SKM-1 treated with dmso at 0.1 percent for 144 hours (cell line): ENCODE data around the gene TBP.
A peak's percentile ranks its signal among the peaks of the same experiment; 100 is the strongest.
"Not testable (repeated sequence)": the region's sequence is repeated elsewhere in the genome, so short reads cannot be mapped to it uniquely, and the experiment has no call there.

Experiments used
- DNase-seq: peaks from one replicate; lab custom pipeline; 2025; ENCODE audit not compliant: unreplicated experiment; lab: John Stamatoyannopoulos, UW

Gene TBP

DNA sequence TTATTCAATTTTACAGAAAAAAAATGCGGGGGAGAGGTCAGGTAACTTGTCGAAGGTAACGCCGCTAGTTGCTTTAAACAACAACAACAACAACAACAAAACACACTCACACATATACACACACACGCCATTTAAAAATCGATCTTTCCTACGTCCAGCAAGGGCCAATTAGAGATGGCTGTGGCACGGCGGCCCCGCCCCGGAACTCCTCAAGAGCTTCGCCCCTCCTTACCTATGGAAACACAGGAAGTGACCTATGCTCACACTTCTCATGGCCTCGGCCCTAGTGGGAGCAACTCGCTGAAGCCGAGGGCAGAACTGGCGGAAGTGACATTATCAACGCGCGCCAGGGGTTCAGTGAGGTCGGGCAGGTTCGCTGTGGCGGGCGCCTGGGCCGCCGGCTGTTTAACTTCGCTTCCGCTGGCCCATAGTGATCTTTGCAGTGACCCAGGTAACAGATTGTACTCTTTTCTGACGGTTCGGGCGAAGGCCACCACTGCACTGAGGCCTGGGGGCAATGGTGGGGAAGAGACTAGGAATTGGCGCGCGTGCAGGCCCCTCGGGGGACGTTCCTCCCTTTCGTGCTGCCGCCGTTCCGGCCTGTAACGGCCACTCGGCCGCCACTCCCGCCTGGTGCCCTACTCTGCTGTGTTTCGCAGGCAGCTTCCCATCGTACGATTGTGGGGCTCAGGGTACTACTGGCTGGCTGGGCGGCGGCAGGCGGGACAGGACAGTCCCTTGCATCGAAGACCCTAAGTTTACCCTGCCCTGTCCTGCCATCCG lies at the start of gene TBP:
Gene TBP (plus strand): TSS at position 357 of the 783 bp plus-strand sequence. CDS start 2,661 bp downstream, outside the sequence.
- DNase-seq = peak; percentile 98

DNA sequence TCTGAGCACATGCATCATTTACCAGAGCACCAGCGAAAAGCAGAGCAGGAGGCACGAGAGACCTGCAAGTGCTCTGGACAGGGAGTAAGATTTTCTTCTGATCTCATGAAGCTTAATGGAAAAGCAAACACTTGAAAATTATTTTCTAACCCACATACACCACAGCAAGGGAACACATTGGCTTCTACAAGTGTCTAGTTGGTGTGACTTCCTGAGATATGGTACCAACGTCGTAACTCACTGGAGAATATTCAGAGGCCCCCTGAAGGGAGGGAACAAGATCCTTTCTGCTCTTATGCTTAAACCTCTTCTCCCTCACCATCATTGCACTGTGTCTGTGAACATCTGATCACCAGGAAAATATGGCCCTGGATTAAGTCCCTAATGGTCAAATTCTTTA lies 49.7 kb upstream of the TBP start:
- DNase-seq = no peak

DNA sequence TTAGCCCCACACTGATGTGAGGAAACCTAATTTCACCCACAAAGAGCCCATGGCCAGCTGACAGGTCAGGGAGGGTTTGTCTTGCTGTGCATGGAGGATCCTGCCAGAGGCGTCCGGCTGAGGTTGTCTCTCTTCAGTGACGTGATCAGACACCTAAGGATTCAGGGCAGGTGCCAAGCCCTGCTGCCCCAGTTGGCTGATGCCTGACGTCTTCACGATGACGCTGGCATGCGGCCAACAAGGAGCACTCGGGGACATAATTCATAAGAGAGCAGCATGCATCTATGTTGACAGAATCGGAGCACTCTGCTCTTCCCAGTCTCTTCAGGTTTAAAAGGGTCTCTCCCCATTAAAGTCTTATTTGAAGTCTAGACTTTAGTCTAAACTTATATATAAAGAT lies 48.9 kb upstream of the TBP start:
- DNase-seq = no peak

DNA sequence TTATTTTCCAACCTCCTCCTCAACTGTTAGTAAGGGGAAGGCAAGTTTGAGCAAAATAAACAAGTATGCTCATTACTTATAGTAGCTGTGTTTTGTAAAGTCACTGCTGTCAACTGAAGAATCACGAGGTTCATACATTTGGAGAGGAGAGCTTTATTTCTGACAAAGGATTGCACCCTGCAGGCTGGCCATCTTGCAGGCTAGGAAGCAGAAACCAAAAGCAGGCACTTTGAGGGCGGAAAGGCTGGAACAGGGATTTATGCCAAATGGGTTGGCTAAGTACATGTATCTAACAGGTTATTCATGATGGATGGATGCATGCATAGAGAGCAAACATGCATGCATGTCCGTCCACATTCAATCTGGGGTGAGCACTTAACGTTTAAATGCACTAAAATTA lies 47.7 kb upstream of the TBP start:
- no peak for DNase-seq

DNA sequence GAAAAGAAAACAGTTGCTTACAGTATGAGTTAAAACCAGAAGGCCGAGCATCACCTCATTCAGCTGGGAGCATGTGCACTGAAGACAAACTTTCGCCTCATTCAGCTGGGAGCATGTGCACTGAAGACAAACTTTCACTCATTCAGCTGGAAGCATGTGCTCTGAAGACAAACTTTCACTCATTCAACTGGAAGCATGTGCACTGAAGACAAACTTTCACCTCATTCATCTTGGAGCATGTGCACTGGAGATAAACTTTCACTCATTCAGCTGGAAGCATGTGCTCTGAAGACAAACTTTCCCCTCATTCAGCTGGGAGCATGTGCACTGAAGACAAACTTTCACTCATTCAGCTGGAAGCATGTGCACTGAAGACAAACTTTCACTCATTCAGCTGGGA lies 46.4 kb upstream of the TBP start:
- DNase-seq = not testable (repeated sequence)

DNA sequence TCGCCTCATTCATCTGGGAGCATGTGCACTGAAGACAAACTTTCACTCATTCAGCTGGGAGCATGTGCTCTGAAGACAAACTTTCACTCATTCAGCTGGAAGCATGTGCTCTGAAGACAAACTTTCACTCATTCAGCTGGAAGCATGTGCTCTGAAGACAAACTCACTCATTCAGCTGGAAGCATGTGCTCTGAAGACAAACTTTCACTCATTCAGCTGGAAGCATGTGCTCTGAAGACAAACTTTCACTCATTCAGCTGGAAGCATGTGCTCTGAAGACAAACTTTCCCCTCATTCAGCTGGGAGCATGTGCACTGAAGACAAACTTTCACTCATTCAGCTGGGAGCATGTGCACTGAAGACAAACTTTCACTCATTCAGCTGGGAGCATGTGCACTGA lies 45.9 kb upstream of the TBP start:
- not testable (repeated sequence) for DNase-seq

DNA sequence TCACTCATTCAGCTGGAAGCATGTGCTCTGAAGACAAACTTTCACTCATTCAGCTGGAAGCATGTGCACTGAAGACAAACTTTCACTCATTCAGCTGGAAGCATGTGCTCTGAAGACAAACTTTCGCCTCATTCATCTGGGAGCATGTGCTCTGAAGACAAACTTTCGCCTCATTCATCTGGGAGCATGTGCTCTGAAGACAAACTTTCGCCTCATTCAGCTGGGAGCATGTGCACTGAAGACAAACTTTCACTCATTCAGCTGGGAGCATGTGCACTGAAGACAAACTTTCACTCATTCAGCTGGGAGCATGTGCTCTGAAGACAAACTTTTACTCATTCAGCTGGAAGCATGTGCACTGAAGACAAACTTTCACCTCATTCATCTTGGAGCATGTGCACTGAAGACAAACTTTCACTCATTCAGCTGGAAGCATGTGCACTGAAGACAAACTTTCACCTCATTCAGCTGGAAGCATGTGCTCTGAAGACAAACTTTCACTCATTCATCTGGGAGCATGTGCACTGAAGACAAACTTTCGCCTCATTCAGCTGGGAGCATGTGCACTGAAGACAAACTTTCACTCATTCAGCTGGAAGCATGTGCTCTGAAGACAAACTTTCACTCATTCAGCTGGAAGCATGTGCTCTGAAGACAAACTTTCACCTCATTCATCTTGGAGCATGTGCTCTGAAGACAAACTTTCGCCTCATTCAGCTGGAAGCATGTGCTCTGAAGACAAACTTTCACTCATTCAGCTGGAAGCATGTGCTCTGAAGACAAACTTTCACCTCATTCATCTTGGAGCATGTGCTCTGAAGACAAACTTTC lies 45.1 kb upstream of the TBP start:
- not testable (repeated sequence) for DNase-seq

DNA sequence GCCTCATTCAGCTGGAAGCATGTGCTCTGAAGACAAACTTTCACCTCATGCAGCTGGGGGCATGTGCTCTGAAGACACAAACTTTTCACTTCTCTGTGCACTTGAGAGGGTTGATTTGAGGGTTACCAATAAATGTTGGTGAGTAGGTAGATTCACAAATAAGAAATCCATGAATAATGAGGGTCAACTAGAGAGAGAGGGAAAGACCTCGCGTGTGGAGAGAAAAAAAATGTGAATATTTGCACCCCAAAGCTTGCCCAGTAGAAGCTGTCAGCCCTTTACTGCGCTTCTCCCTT lies 44.5 kb upstream of the TBP start:
- no peak for DNase-seq

DNA sequence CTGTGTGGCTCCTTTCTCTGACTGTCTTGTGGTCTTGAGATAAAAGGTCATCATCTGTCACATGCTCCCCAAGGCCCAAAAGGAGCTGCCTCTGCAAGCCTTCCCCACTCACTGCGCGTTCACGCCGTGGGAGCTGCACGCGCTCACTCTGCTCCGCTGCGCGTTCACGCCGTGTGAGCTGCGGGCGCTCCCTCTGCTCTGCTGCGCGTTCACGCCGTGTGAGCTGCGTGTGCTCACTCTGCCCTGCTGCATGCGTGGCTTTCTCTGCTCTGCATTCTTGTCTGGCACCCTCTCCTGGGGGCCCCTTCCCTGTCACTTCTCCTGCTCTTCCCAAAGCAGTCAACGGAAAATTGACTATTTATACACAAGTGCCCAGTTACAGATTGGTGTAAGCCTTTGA lies 43.5 kb upstream of the TBP start:
- no peak for DNase-seq

DNA sequence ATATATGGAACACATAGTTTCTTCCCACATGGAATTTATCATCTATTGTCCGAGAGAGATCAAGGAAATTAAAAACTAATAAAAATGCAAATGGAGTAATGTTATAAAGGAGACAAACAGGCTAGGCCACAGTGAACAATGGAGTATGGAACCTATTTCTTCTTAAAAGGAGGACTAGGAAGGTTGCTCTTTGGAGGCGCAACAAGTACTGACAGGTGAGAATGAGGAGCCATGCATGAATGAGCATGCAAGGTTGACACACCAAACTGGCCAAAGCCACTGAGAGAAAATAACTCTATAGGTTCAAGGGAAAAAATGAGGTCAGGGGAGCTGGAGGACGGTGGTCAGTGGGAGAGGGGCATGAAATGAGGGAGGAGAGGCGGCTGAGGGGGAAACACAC lies 41.9 kb upstream of the TBP start:
- DNase-seq = no peak

DNA sequence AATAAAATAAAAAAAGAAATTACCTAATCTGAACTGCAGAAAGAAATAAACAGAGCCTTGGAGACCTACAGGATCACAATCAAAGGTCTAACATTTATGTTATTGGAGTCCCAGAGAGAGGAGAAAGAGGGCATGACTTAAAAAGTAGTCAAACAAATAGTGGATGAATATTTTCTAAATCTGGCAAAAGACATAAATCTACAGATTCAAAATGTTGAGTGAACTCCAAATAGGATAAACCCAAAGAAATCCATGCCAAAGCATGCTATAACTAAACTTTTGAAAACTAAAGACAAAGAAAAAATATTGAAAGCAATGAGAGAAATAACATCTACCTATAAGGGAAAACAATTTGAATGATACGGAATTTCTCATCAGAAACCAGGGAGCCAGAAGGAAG lies 39.3 kb upstream of the TBP start:
- DNase-seq = no peak

DNA sequence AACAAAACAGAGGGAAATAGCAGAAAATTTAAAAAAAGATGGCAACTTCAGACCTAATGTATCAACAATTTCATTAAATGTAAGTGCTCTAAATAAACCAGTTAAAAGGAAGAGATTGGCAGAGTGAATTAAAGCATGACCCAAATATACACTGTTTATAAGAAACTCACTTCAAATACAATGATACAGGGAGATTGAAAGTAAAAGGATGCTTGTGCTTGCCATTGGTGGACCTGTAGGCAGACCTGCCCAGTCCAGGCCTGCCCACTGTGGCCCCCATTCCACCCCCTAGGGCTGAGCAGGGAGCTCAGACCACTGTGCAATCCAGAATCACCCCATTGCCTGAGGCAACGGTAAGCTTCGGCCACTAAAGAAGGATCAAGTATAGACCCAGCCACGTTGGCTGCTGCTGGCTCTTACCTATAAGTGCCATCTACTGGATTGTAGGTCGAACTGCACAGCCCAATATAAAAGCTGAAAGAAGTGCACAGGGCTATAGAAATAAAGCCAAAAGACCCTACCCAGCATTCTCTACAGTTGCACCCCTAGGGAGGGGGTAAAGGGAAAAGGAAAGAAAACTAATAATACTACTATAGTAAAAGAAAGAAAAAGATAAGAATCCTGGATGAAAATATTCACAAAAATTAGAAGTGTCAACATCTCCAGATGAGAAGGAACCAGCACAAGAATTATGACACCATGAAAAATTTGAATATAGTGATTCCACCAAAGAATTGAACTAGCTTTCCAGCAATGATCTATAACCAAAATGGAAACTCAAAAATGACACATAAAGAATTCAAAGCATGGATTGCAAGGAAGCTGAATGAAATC lies 37.2 kb upstream of the TBP start:
- peak; percentile 45 for DNase-seq

DNA sequence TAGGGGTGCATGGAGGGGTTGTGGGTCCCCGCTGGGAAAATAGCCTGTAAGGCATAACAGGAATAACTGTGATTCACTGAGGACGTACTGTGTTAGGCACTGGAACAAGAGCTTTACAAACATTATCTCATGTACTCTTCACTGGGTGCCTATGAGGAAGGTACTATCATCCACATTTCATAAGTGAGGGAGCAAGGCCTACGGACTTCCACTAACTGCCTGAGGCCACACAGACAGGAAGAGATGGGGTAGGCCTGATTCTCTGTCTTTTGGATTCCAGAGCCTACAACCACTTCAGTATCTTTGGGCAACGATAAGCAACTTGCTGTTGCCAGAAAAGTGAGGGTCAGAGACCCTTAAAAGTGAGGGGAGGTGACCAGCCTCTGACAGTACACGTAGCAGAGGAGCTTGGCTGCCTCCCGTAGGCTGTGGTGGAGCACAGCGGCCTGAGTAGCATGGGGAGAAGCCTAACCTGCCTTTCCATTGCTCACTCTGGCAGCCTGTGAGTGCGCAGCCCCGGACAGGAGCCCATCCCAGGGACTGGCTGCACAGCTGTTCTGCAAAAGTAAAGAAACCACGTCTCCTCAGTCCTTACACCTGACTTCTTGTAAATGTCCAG lies 31.5 kb upstream of the TBP start:
- DNase-seq = no peak

DNA sequence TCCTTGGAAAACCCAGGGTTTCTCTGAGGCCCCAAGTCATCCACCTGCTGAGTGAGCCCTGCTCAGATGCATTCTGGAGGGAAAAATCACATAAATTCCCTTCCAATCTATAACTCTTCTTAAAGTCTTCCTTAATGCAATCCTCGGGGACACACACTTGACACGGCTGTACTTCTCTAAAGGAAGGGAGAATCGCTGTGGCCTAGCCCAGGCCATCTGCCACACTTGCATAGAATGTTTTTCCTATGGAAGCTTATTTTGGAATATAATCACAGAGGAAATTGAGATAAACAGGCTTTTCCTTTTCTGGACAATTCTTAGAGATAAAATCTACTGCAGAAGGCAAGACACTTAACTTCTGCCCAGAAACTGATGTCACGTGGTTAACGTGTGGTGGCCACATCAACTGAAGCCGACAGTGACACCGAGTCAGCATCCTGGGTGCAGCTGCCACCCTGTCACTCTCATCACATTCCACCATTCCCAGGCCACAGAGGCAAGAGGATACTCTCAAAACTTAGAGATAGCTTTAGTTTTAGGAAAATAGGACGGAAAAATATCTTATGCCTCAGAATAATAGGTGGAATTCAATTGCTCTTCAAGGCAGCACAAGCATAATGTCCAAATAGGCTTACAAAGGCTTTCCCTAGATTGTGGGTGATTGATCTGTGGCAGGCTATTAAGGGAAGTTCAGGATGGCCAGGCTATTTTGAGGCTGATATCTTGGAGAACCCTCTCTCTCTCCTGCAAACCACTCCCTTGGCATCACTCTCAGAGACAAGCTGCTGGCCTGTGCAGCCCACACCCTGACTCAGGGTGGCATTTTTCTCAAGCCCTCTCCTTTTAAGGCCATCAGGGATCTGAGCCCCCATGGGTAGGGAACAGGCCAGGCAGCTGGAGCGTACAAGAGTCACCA lies 30.7 kb upstream of the TBP start:
- no peak for DNase-seq

DNA sequence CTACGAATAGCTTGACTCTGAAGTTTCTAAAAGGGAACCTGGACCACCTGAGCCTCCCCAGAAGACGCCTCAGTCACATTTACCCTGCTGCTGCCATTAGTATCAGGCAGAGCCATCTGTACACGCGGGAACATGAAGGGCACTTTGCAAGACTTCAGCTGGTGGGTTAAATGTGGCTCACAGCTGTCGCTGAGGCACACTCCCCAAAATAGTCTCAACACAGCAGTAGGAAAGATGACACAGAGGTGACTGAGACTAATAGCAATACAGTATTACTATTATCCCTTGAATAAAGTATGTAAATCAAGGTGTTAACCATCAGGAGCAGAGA lies 30.0 kb upstream of the TBP start:
- no peak for DNase-seq

DNA sequence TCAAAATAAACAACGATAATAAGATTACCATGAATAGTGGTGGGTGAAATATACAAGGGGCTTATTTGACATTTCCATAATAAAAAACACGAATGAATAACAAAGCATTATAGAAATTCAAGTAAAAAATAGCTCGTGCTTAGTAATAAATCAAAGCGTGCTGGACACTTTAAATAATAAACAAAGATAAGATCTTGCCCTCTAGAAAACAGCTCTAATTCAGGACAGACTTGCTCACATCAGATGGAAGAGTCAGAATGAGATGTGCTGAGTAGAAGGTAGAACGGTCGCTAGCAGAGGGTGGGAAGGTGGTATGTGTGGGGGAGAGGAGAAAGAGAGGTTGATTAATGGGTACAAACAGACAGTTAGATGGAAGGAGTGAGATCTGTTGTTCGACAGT lies 28.4 kb upstream of the TBP start:
- no peak for DNase-seq

DNA sequence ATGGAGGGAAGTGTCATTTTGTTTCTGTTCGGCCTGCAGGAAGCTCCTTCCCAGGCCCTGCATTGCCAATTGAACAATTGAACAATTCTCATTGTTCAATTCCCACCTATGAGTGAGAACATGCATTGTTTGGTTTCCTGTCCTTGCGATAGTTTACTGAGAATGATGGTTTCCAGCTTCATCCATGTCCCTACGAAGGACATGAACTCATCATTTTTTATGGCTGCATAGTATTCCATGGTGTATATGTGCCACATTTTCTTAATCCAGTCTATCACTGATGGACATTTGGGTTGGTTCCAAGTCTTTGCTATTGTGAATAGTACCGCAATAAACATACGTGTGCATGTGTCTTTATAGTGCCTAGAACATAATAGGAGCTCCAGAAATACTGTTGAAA lies 26.2 kb upstream of the TBP start:
- DNase-seq = not testable (repeated sequence)

DNA sequence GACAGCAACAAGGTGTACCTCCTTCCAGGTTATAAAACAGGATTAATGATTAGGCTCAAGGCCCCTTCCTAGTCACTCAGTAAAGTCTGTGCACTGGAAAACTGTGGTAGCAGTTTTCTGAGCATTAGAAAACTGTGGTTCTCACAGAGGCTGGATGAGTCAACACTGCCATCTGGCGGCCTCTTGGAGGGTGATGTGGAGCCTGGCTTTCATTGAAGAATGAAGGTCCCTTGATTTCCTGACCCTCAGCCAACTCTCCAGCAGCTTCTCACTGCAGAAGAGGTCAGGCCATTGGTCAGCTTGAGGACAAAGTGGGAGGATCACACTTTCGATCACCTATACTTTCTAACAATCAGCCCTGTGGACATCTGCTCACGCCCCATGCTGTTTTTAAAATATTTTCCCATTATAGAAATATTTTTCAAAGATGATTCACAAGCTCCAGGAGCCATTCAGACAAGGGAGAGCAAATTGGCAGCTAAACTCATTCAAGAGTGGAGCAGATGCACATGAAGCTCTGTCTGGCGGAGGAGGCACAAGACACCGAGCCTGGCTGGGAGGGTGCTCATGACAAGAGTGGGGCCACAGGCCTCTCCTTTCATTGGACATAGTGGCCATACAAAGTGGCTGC lies 24.2 kb upstream of the TBP start:
- DNase-seq = peak; percentile 39

DNA sequence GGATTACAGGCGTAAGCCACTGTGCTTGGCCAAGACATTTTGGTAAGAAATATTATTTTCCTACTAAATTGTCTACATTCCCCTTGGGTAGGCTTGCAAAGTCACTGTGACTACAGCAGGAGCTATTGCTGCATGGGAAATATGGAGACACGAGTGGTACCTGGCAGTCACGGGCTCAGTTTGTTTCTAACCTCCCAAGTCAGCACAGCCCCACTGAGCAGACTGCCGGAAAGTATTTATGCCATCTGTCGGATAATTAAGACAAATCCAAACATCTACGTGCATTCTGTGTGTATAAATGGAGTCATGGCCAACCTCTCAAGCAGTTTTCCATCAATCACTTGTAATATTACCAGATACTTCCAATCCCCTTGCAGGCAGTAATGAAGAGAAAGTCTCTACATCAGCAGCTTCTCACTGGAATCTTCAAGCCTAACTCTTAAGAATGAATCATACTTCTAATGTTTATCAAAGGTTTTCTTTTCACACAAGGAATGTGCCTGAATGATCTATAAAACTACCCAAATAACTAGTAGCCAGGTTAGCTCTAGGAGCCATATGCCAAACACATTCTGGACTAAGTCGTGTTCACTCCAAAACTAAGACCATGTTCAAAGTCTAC lies 21.2 kb upstream of the TBP start:
- DNase-seq = no peak
